GM13976 (cell line): ENCODE results near the gene M6PR.

Experiments used
- DNase-seq: peaks from one replicate; pipeline ENCODE4 v3.0.0; 2012; ENCODE audit warnings: low spot score
- in situ Hi-C: fragments of 300-500 bp; cut with MboI; formaldehyde crosslinking; loops from one replicate; pipeline ENCODE4 v1.12.0; 2022; ENCODE audit warnings: low sequenced_read_pairs, mixed read lengths, inconsistent platforms; ENCODE audit not compliant: unreplicated experiment
- TF ChIP-seq, protein P1 (sequence below): IDR thresholded peaks from 2 replicates; pipeline ENCODE4 v1.5.1; 2012; ENCODE audit warnings: borderline replicate concordance, mild to moderate bottlenecking; ENCODE audit not compliant: insufficient read depth; ENCODE audit errors: extremely low read depth, missing control alignments, control extremely low read depth

Gene M6PR

DNA sequence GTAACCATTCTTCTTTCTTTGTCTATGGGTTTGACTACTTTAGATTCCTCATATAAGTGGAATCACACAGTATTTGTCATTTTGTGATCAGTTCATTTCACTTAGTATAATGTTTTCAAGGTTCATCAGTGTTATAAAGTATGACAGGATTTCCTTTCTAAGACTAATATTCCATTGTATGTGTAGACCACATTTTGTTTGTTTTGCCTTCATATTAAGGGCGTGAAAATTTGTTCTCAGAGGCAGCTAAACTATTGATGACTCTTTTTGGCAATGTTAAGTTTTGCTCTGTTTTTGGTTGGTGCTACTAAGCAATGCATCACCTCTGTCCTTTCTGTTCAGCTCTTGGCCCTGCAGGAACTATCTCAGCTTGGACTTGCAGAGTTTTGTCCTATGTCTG, 38.2 kb upstream of the M6PR start:
- in situ Hi-C loops = no loop called here
- no peak for DNase-seq
- TF ChIP-seq, protein P1, sequence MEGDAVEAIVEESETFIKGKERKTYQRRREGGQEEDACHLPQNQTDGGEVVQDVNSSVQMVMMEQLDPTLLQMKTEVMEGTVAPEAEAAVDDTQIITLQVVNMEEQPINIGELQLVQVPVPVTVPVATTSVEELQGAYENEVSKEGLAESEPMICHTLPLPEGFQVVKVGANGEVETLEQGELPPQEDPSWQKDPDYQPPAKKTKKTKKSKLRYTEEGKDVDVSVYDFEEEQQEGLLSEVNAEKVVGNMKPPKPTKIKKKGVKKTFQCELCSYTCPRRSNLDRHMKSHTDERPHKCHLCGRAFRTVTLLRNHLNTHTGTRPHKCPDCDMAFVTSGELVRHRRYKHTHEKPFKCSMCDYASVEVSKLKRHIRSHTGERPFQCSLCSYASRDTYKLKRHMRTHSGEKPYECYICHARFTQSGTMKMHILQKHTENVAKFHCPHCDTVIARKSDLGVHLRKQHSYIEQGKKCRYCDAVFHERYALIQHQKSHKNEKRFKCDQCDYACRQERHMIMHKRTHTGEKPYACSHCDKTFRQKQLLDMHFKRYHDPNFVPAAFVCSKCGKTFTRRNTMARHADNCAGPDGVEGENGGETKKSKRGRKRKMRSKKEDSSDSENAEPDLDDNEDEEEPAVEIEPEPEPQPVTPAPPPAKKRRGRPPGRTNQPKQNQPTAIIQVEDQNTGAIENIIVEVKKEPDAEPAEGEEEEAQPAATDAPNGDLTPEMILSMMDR = no peak

DNA sequence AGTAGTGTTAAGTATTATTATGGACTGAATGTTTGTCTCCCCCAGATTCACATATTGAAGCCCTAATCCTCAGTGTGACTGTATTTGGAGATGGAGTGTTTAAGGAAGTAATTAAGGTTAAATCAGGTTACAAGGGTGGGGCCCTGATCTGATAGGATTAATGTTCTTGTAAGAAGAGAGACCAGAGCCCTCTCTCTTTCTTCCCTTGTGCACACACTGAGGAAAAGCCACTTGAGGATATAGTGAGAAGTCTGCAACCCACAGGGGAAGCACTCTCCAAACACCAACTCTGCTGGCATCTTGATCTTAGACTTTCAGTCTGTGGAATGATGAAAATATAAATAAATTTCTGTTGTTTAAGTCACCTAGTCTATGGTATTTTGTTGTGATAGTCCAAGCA, 37.7 kb upstream of the M6PR start:
- TF ChIP-seq, protein P1 = no peak
- no peak for DNase-seq
- in situ Hi-C loops = no loop called here

DNA sequence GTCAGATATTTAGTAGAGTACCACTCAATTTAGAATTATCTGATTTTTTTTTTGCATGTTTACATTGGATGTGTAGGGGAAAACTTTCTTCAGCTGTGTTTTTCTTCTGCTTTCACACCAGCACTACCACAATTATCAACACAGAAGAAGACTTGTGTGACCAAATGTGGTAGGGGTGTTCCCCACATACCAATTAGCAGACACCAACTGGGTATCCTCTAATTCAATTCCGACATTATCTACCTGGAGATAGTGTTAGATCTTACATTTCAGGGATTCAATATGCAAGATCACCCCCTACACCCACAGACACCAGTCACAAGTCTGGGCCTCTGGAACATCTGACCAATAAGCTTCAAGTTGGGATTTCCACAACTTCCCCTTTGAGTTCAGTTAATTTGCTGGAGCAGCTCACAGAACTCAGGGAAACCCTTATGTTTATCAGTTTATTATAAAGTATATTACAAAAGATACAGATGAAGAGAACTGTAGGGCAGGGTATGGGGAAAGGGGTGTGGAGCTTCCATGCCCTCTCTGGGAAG, 35.8 kb upstream of the M6PR start:
- TF ChIP-seq, protein P1 = no peak
- in situ Hi-C loops = no loop called here
- no peak for DNase-seq

DNA sequence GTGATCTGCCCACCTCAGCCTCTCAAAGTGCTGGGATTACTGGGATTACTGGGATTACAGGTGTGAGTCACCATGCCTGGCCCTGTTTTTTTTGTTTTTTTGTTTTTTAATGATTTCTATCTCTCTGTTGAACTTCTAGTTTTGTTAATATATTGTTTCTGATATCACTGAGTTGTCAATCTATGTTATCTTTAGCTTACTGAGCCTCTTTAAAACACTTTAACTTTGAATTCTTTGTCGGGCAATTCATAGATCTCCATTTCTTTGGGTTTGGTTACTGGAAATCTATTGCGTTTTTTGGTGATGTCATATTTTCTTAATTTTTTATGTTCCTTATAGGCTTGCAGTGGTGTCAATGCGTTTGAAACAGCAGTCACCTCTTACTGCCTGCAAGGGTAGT, 30.7 kb upstream of the M6PR start:
- in situ Hi-C loops = no loop called here
- TF ChIP-seq, protein P1 = no peak
- no peak for DNase-seq

DNA sequence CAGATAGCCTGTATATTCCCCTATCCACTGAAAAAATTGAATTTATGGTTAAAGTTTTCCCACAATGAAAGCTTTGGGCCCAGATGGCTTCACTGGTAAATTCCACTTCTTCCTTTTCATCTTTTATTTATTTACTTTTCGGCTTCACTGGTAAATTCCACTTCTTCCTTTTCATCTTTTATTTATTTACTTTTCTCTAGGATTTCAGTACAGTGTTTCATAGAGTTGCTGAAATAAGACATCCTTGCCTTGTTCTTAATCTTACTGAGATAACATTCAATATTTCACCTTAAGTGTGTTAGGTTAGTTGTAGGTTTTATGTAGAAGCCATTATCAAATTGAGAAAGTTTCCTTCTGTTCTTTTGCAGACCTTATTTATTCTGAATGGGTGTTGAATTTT, 21.0 kb upstream of the M6PR start:
- in situ Hi-C loops = no loop called here

DNA sequence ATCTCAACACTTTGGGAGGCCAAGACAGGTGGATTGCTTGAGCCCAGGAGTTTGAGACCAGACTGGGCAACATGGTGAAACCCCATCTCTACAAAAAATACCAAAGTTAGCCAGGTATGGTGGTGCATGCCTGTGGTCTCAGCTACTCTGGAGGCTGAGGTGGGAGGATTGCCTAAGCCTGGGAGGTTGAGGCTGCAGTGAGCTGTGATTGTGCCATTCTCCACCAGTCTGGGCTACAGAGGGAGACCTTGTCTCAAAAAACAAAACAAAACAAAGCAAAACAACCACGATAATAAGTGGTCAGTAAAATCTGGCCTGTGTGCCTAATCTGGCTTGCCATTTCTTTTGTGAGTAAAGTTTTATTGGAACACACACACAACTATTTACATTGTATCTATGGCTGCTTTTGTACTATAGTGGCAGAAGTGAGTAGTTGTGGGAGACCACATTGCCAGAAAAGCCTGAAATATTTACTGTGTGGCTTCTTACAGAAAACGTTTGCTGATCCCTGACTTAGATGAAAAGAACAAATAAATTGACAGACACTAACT, 20.5 kb upstream of the M6PR start:
- DNase-seq = no peak
- TF ChIP-seq, protein P1 = no peak
- in situ Hi-C loops = no loop called here

More for the DNA sequence above, 21.0 kb upstream of the M6PR start:
- TF ChIP-seq, protein P1 = no peak
- no peak for DNase-seq
